ENCODE results near the gene DCTPP1.
"Not testable (repeated sequence)": the region's sequence is repeated elsewhere in the genome, so short reads cannot be mapped to it uniquely, and the experiment has no call there.

DCTPP1 gene

DNA sequence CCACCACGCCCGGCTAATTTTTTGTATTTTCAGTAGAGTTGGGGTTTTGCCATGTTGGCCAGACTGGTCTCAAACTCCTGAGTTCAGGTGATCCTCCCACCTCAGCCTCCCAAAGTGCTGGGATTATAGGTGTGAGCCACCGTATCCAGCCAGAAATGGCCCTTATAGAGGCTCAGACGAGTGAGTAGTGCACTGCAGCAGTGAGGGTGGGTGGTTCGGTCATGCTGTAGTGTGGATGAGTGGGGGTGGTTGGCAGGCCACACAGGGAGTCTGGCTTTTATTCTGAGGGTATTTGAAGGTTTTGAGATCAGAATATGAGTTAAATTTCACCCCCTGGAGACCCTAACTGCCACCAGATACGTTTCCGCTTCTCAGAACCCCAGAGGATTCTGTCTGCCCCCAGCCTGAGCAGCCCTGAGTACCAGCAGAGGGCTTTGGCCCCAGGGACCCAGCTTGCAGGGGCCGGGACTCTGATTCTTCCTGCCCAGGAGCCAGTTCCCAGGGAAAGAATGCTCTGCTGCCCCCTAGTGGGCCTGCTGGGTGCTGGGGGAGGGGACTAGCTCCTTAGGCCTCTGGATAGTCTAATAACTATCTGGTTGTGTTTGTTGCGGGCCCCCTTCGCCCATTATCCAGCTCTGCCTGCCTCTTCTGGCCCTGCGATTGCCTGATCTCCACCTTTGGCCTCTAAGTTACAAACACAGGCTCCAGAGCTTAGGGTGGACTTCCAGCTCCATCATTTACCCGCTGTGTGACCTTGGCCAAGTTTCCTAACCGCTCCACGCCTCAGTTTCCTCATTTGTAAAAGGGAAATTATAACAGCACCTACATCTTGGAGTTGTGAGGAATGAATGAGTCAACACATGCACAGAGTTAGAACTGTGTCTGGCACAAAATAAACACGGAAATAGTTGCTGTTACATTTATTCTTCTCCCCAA is 20.4 kb downstream of the DCTPP1 start:
- DNase-seq = peak; percentile 94

- DNase-seq = no peak
Observed at GRCh38 chr16:30407804-30408534, 21.9 kb downstream of the DCTPP1 start.

GRCh38 chr16:30407102-30407803 is 22.6 kb downstream of the DCTPP1 start, which contains the start of gene ZNF771:
ZNF771 (plus strand) TSS chr16:30407606; CDS start chr16:30408054, 448 bp downstream.
- peak; percentile 93 for DNase-seq

GRCh38 chr16:30406795-30407101 is 23.1 kb downstream of the DCTPP1 start:
- no peak for DNase-seq

- no peak for DNase-seq
Observed at GRCh38 chr16:30401768-30402425, 27.9 kb downstream of the DCTPP1 start.

DNA sequence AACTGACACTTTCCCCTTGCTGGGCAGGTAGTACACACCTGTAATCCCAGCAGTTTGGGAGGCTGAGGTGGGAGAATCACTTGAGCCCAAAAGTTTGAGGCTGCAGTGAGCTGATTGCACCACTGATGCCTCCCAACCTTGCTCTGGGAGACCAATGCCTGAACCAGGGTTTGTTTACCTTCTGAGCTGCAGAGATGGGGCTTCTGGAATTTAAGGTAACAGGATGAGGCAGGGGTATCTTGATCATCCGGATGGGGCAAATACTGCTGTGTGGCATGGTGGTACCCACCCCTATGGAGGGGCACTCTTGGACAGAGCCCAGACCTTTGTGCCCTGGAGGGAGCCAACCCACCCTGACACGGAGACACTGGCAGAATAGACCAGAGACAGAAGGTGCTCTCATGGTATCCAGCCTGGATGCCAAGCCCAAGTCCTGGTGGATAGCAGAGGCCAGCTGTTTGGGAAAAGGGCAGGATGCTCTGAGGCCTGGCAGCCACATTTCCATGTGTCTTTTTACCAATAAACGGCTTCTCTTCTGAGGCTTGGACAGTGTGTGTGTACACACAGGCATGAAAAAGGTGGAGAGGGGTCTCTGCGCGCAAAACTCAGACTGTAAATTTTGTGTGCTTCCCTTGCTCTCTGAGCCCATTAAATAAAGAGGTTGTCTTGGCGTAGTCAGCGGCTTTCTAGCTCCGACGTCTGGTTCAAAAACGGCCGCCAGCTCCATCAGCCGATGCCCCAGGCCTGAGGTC is 30.2 kb downstream of the DCTPP1 start:
- no peak for DNase-seq

DNA sequence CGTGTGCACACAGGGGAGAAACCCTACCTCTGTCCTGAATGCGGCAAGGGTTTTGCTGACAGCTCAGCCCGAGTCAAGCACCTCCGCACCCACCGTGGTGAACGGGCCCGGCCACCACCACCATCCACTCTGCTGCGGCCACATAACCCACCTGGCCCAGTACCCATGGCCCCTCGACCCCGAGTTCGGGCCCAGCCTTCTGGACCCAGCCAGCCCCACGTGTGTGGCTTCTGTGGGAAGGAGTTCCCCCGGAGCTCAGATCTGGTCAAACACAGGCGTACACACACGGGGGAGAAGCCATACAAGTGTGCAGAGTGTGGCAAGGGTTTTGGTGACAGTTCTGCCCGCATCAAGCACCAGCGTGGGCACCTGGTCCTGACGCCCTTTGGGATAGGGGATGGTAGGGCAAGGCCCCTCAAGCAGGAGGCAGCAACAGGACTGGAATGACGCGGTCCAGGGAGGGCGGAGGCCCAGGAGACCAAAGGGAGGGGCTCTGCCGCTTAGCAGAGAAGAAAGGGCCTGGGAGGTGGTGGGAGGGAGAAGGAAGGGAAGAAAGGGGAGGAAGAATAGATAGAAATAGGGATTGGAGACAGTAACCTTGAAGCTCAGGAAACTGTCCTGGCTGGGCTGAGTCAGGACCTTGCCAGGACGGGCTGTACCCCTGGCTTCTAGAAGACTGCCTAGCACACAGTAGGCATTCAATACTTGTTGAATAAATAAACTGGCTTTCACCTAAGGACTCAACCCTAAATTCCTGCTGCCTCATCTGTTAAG is 31.0 kb downstream of the DCTPP1 start:
- DNase-seq = no peak

GRCh38 chr16:30397776-30398660 is 31.8 kb downstream of the DCTPP1 start:
- DNase-seq = no peak

- no peak for DNase-seq
Observed at GRCh38 chr16:30397056-30397455, 32.8 kb downstream of the DCTPP1 start.

- DNase-seq = not testable (repeated sequence)
Observed at GRCh38 chr16:30396627-30397026, 33.2 kb downstream of the DCTPP1 start.

DNA sequence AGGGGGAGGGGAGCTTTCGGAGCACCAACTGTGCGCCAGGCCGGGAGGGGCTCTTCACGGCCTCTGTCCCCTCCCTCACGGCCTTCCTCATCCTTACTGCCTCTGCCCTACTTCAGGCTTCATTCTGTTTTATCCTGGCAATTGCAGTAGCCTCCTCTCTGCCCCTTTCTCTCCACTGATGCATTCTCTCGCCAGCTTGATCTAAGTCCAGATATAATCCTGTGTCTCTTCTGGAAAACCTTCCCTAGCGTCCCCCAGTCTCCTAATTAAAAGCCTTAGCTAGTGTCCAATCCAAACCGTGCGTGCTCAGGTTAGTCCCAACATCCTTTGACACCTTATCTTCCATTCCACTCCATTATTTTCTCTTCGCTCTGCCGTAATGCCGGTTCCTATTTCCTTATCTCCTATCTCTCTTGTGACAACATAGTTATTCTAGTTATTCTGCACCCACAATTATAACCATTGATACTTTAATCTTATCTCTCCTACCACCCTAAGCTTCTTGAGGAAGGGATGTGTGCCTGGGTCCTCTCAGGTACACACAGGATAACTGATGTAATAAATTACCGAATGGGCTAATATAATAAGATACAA is 33.7 kb downstream of the DCTPP1 start:
- DNase-seq = no peak

DNA sequence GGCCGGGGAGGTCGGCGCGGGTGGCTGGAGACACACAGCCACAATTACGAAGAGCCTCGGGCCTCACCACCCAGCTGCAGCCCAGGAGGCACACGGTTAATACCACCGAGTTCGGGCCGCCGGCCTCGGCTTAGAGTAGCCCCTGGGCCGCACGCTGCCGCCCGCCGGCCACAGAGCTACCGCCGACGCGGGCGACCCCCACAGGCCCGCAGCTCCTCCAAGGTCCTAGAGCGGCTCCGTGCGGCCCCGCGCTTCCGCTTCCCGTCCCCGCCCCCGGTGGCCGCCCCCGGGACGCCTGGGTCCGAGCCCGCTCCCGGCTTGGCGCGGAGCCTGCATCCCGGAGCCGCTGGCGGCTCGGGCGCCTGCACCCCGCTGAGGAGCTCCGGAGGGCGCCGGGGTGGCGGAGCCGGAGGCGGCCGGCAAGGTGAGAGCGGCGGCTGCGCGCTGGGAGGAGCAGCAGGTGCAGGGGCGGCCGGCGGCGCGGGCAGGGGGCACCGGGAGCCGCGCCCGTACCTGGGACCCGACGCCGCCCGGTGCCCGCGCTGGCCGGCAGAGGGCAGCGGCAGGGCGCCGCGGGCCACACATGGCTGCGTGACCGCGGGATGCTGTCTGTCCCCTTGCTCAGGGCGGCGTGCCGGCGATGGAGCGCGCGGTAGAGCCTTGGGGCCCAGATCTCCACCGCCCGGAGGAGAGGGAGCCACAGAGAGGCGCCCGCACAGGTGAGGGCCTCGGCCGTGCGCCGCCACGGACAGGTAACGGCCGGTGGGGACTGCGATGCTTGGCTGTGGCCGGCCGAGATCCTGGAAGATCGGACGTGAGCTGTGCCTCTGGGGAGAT is 34.5 kb downstream of the DCTPP1 start, which contains the start of gene ZNF48:
Gene ZNF48, plus strand, starts transcription at position 266 of the 837 bp plus-strand sequence. Its CDS starts 375 bp downstream, at position 641.
- peak; percentile 54 for DNase-seq

GRCh38 chr16:30394592-30395154 is 35.2 kb downstream of the DCTPP1 start:
- no peak for DNase-seq

- DNase-seq = no peak
Observed at GRCh38 chr16:30383521-30383920, 46.3 kb downstream of the DCTPP1 start.

- DNase-seq = peak; percentile 79
Observed at GRCh38 chr16:30382111-30382881, 47.5 kb downstream of the DCTPP1 start, which contains the start of gene SEPTIN1. SEPTIN1 (minus strand) TSS chr16:30382561; CDS start chr16:30382542, 19 bp downstream.

DNA sequence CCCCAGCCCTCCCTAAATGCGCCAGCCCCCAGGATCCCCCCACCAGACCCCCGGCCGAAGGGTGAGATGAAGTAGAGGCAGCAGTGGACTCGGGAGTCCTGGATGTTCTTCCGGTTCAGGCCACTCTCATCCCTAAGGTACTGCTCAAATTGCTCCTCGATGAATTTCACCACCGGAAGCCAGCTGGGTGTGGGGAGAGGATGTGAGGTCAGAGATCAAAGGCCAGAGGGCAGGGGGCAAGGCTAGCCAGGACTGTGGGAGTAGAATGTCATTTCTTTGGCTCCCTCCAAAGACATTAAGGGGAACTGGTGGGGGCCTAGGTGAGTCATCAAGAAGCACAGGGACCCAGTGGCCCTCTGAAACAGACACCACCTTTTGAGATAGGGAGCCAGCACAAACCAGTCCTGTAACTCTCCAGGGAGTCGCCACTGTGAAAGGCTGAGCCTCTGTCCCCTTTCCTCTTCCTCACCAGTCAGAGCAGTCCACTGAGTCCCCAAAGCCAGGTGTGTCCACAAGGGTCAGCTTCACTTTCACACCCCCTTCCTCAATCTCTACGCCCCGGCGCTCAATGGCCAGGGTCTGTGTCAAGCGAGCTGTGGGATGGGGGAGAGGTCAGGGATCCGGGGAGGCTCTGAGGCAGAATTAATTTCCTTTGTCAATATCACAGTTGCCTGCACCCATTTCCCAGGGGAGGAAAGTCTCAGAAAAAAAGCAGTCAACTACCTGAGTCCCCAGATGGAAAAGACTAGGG is 48.4 kb downstream of the DCTPP1 start:
- no peak for DNase-seq

DNA sequence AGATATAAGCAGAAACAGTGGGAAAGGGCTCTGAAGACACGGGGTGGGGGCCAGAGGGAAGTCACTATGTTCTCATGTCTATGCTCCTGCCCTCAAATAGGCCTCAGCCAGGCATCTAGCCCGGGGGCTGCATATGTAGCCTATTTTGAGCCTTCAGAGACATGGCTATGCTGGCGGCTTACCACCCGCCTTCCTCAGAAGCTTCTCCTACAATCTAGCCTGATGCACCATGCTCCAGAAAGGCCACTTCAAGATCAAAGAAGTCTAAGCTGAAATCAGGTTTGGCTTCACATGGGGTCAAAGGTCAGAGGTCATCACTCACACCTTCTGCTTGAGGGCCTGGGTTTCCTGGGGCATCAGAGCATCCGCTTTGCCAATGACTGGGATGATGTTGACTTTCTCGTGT is 49.0 kb downstream of the DCTPP1 start:
- no peak for DNase-seq

Data from stimulated activated CD4-positive, alpha-beta T cell treated with anti-CD3 and anti-CD28 coated beads, Interleukin-4, amount 100 ng/mL, for 24 hours (primary cell).